PC-9 (cell line): ENCODE data around the gene ETV7. TPM values are rescaled to one million over a fixed set of nuclear protein-coding genes. Genes with fewer than 3 reads are reported as not detected.

Source experiments
- BruUV-seq: library from RNA; stranded (reverse); fragments of 400-500 nt; replicated peaks from 2 replicates; lab custom pipeline; 2021; lab: Mats Ljungman, UMichigan
- CTCF ChIA-PET: fragments of 300-600 bp; sonication (Branson Sonifier 250); formaldehyde crosslinking; loops from one replicate; lab custom pipeline; 2022; ENCODE audit warnings: antibody characterized with exemption; lab: Charles Lee
- POLR2A ChIA-PET: fragments of 300-600 bp; sonication (Branson Sonifier 250); formaldehyde crosslinking; loops from one replicate; lab custom pipeline; 2022; ENCODE audit warnings: antibody characterized with exemption; ENCODE audit not compliant: unreplicated experiment; lab: Charles Lee
- DNase-seq, 2 experiments: peaks; one replicate each; pipeline versions ENCODE4 v3.0.0 to v3.0.0-alpha.2; 2015 to 2022; ENCODE audit warnings: mixed read lengths in 1 of 2
- H2AFZ ChIP-seq: fragments of 200-600 bp; sonication (generic); 2 replicates; pipeline ENCODE4 v1.8.1; 2017; ENCODE audit warnings: antibody characterized with exemption
- H3F3A ChIP-seq: fragments of 200-600 bp; sonication (generic); 2 replicates; pipeline ENCODE4 v1.8.1; 2017; ENCODE audit warnings: antibody characterized with exemption, mild to moderate bottlenecking, low read depth; ENCODE audit not compliant: insufficient read depth
- H3K27ac ChIP-seq: fragments of 200-600 bp; sonication (generic); 2 replicates; pipeline ENCODE4 v1.6.1; 2016; ENCODE audit warnings: mixed run types
- H3K27me3 ChIP-seq: fragments of 200-600 bp; sonication (generic); 2 replicates; pipeline ENCODE4 v1.6.1; 2016; ENCODE audit warnings: low read depth, mixed run types; ENCODE audit not compliant: insufficient read depth
- H3K36me3 ChIP-seq: fragments of 200-600 bp; sonication (generic); 2 replicates; pipeline ENCODE4 v1.6.1; 2016; ENCODE audit warnings: low read depth, mixed run types
- H3K4me1 ChIP-seq: fragments of 200-600 bp; sonication (generic); replicated peaks from 2 replicates; pipeline ENCODE4 v1.6.1; 2016; ENCODE audit warnings: mixed run types; ENCODE audit not compliant: insufficient read depth
- H3K4me2 ChIP-seq: fragments of 200-600 bp; sonication (generic); 2 replicates; pipeline ENCODE4 v1.6.1; 2017; ENCODE audit warnings: mixed run types
- H3K4me3 ChIP-seq: fragments of 200-600 bp; sonication (generic); 2 replicates; pipeline ENCODE4 v1.6.1; 2016; ENCODE audit warnings: mixed run types
- H3K79me2 ChIP-seq: fragments of 200-600 bp; sonication (generic); 2 replicates; pipeline ENCODE4 v1.6.1; 2017; ENCODE audit warnings: low read depth, mixed run types
- H3K9me2 ChIP-seq: fragments of 200-600 bp; sonication (generic); 2 replicates; pipeline ENCODE4 v1.8.1; 2017; ENCODE audit warnings: mild to moderate bottlenecking; ENCODE audit not compliant: insufficient read depth
- H3K9me3 ChIP-seq: fragments of 200-600 bp; sonication (generic); 2 replicates; pipeline ENCODE4 v1.8.1; 2016; ENCODE audit warnings: low read depth; ENCODE audit not compliant: insufficient read depth
- H4K20me1 ChIP-seq: fragments of 200-600 bp; sonication (generic); 2 replicates; pipeline ENCODE4 v1.8.1; 2017; ENCODE audit not compliant: insufficient read depth
- CTCF ChIP-seq: fragments of 200-600 bp; sonication (generic); conservative IDR thresholded peaks from 2 replicates; pipeline ENCODE4 v1.6.1; 2017; ENCODE audit warnings: mixed run types, antibody characterized with exemption, mild to moderate bottlenecking, moderate library complexity
- EZH2 ChIP-seq: fragments of 200-600 bp; sonication (generic); IDR thresholded peaks from 2 replicates; pipeline ENCODE4 v1.8.0; 2017; ENCODE audit warnings: antibody characterized with exemption, low read depth
- intact Hi-C: fragments of 100-400 bp; cut with micrococcal nuclease; formaldehyde crosslinking; loops from one replicate; pipeline ENCODE4 v1.10.0; 2022; ENCODE audit not compliant: unreplicated experiment
- total RNA-seq: library from RNA; stranded (reverse); gene quantifications from 2 replicates; pipeline ENCODE4 v1.2.3, GENCODE V29; 2021

ETV7 gene
- total RNA-seq, 1 experiment from 2014 or later: 0.57 TPM

GRCh38 chr6:36337814-36338213 is 49.7 kb downstream of the ETV7 start:
- peaks cover 18% of the 10 kb centered on the region; the same call in 1 of the 2 replicates for H3F3A ChIP-seq
- no TSS peak for BruUV-seq
- no peaks in the 10 kb centered on the region for H3K79me2 ChIP-seq
- H2AFZ ChIP-seq: no peak overlapping the region
- no peak overlapping the region for H3K4me2 ChIP-seq
- intact Hi-C loops: no loop called here
- H3K36me3 ChIP-seq: no peaks in the 10 kb centered on the region
- peaks cover 22% of the 10 kb centered on the region for H3K4me1 ChIP-seq
- H3K9me3 ChIP-seq: no peaks in the 10 kb centered on the region
- no peaks in the 10 kb centered on the region for H3K9me2 ChIP-seq
- no peak for DNase-seq
- H3K27me3 ChIP-seq: no peaks in the 10 kb centered on the region
- POLR2A ChIA-PET: no interaction called here
- TF ChIP-seq CTCF: no peak
- TF ChIP-seq EZH2: no peak
- CTCF ChIA-PET: no interaction called here
- H3K27ac ChIP-seq: no peak overlapping the region
- H4K20me1 ChIP-seq: no peaks in the 10 kb centered on the region
- no peak overlapping the region for H3K4me3 ChIP-seq

- no peaks in the 10 kb centered on the region for H3K36me3 ChIP-seq
- no peak within 1 kb of the TSS for H3K4me3 ChIP-seq
- POLR2A ChIA-PET: interaction anchor here (0.5 kb wide), 1 partner anchor 81 kb away, joined by 3 read pairs; no protein-coding TSS in a partner anchor
- BruUV-seq: no TSS peak
- intact Hi-C loops: no loop called here
- H3K79me2 ChIP-seq: no peaks in the 10 kb centered on the region
- H3K4me2 ChIP-seq: no peak within 1 kb of the TSS
- DNase-seq: no peak
- CTCF ChIA-PET: interaction anchor here (0.6 kb wide), 1 partner anchor 44 kb away, joined by 7 read pairs; no protein-coding TSS in a partner anchor
- H2AFZ ChIP-seq: no peak within 1 kb of the TSS
- no peaks in the 10 kb centered on the region for H3K9me2 ChIP-seq
- H4K20me1 ChIP-seq: no peaks in the 10 kb centered on the region
- H3K4me1 ChIP-seq: peaks cover 22% of the 10 kb centered on the region
- TF ChIP-seq CTCF: no peak
- no peak for TF ChIP-seq EZH2
- H3K27me3 ChIP-seq: no peaks in the 10 kb centered on the region
- H3K9me3 ChIP-seq: no peaks in the 10 kb centered on the region
- no peak within 1 kb of the TSS for H3K27ac ChIP-seq
- peaks cover 18% of the 10 kb centered on the region; the same call in 1 of the 2 replicates for H3F3A ChIP-seq
Measured at GRCh38 chr6:36336779-36337241, 50.7 kb downstream of the ETV7 start, which contains the start of gene BNIP5. Gene BNIP5, minus strand, starts transcription at chr6:36336888. Its CDS starts 6,198 bp downstream, at chr6:36330690.

- peaks cover 22% of the 10 kb centered on the region for H3K4me1 ChIP-seq
- intact Hi-C loops: no loop called here
Measured at GRCh38 chr6:36336208-36336710, 51.2 kb downstream of the ETV7 start.

More at GRCh38 chr6:36336208-36336710, 51.2 kb downstream of the ETV7 start:
- no peaks in the 10 kb centered on the region for H3K79me2 ChIP-seq
- POLR2A ChIA-PET: no interaction called here
- no peaks in the 10 kb centered on the region for H4K20me1 ChIP-seq
- no peaks in the 10 kb centered on the region for H3K9me2 ChIP-seq
- H3K27ac ChIP-seq: no peak overlapping the region
- H3K9me3 ChIP-seq: no peaks in the 10 kb centered on the region
- no peak overlapping the region for H3K4me2 ChIP-seq
- CTCF ChIA-PET: no interaction called here
- H2AFZ ChIP-seq: no peak overlapping the region
- peaks cover 18% of the 10 kb centered on the region; the same call in 1 of the 2 replicates for H3F3A ChIP-seq
- TF ChIP-seq EZH2 (no peak), CTCF (no peak)
- no TSS peak for BruUV-seq
- H3K27me3 ChIP-seq: no peaks in the 10 kb centered on the region
- no peak for DNase-seq
- H3K36me3 ChIP-seq: no peaks in the 10 kb centered on the region
- no peak overlapping the region for H3K4me3 ChIP-seq
